Suprapubic skin (tissue), 4 donors: Measurements from ENCODE around the gene CCDC88C.
A peak's percentile ranks its signal among the peaks of the same experiment; 100 is the strongest.

Experiments
- CTCF ChIP-seq, 2 donors: fragments of 200-600 bp in 1 of 2; fragments of 450-650 bp in 1 of 2; sonication (generic) in 1 of 2; IDR thresholded peaks; one replicate each; pipeline ENCODE4 v1.5.1; 2016 to 2019; ENCODE audit warnings: antibody characterized with exemption in 2 of 2, mild to moderate bottlenecking in 1 of 2, moderate library complexity in 1 of 2
- POLR2A ChIP-seq, 2 donors: fragments of 450-650 bp; IDR thresholded peaks; one replicate each; pipeline ENCODE4 v1.6.1; 2017; ENCODE audit warnings: antibody characterized with exemption in 2 of 2, mild to moderate bottlenecking in 2 of 2, moderate library complexity in 2 of 2
- POLR2AphosphoS5 ChIP-seq, 3 donors: sonication (generic); formaldehyde crosslinking; IDR thresholded peaks; one replicate each; pipeline ENCODE4 v1.6.1; 2017; ENCODE audit warnings: antibody characterized with exemption in 3 of 3

DNA sequence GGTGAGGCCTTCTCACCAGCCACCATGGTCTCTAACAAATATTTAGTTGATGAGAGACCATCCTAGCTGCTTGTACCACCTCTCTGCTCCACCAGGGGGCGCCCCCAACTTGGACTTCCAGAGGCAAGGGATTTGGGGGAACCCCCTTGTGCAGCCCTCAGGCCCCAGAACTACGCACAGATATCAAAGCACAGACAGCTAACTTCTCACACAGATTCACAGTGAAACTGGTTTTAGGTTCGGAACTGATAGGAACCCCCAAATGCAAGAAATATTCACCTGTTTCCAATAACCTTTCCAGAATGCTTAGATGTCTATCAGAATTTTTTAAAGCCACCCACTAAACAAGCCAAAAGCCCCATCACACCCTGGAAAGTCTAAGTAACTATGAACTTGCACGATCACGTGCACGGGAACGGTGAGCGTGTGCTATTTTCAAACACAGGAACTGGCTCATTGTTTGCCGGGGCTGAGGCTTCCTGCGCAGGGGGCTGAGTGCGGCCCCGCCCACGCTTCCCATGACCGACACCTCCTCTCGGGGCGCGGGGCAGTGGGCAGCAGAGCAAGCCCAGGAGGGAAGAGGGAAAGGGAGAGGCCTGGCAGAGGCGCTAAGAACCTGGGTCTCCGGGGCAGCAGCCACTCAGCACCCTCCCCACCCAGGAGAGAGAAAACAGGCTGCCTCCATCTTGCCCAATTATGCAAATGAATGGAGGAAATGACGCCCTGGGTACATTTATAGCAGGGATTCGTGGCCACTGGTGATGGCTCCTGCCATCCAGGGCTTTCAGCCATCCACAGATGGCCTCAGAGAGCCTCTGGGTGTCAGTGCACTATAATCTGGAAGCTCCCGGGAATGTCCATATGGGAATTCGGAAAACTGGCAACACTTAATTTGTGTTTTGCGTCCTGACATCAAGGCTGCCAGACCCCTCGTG lies 93.7 kb downstream of the CCDC88C start:
- TF ChIP-seq POLR2AphosphoS5 (IDR thresholded peaks at IDR 0.05) (no peak), POLR2A (IDR thresholded peaks at IDR 0.05) (no peak), CTCF (IDR thresholded peaks at IDR 0.05) (peak; percentile 92)
